ENCODE data around the gene ZNF770. TPM values are rescaled to one million over a fixed set of nuclear protein-coding genes. Genes with fewer than 3 reads are reported as not detected.

The ZNF770 gene
- total and polyA plus RNA-seq, 10 of the 15 experiments (the other 5 are each of a cell fraction or from before 2014, with no cell fraction given): 1.8 to 118 (median 26.0) TPM

- TF ChIP-seq HCFC1 (IDR thresholded peaks at IDR 0.05; ENCODE audit: low read length): peak; percentile 84
Observed at GRCh38 chr15:34988027-34988902, at the start of gene ZNF770 (continued).

- BruUV-seq (replicated peaks): no TSS peak
- CTCF ChIA-PET: no interaction called here
- SMC1A ChIA-PET (ENCODE audit: uncharacterized antibody, unreplicated experiment): interaction anchor here (0.5 kb wide), 1 partner anchor 1576 kb away, joined by 3 read pairs; no protein-coding TSS in a partner anchor
Observed at GRCh38 chr15:35028235-35028984, 40.3 kb upstream of the ZNF770 start.

More at GRCh38 chr15:35028235-35028984, 40.3 kb upstream of the ZNF770 start:
- FAIRE-seq (no peak), DNase-seq (ENCODE audit: low read depth, low spot score) (no peak), ATAC-seq (no peak)
- no peak overlapping the region for H3K9ac ChIP-seq (ENCODE audit: control insufficient read depth, insufficient read depth, low read length)
- no peaks in the 10 kb centered on the region for H3K4me1 ChIP-seq (ENCODE audit: control insufficient read depth, insufficient read depth, low read length)
- no peak overlapping the region for H3K27ac ChIP-seq (ENCODE audit: control insufficient read depth, insufficient read depth)
- no peaks in the 10 kb centered on the region for H3K27me3 ChIP-seq (replicated peaks in 1 of 2; ENCODE audit: control insufficient read depth in 2 of 2, insufficient read depth in 2 of 2, low read length in 1 of 2)
- in situ Hi-C loops (cut with MboI) (no loop called here), intact Hi-C loops (cut with micrococcal nuclease; ENCODE audit: unreplicated experiment) (no loop called here)
- H3K36me3 ChIP-seq (ENCODE audit: control insufficient read depth in 2 of 2, insufficient read depth in 2 of 2, low read length in 1 of 2): no peaks in the 10 kb centered on the region
- 81% methylated on average over 6 of the region's 6 CpGs for WGBS (ENCODE audit: insufficient coverage, insufficient replicate concordance, low lambda C conversion rate, missing lambda C conversion rate)
- TF ChIP-seq JUNB (IDR thresholded peaks at IDR 0.05) (no peak), MYC (IDR thresholded peaks at IDR 0.05; ENCODE audit: insufficient read depth, insufficient read length, insufficient replicate concordance, low read length, severe bottlenecking) (no peak), RB1 (IDR thresholded peaks at IDR 0.05; ENCODE audit: borderline replicate concordance) (no peak), NR2C1 (IDR thresholded peaks at IDR 0.05) (no peak), MLLT1 (IDR thresholded peaks at IDR 0.05) (no peak), STAT3 (IDR thresholded peaks at IDR 0.05; ENCODE audit: low read depth, low read length) (no peak), POU2F2 (IDR thresholded peaks at IDR 0.05; ENCODE audit: borderline replicate concordance, low read depth, low read length) (no peak)
- ChIA-PET RAD21 (ENCODE audit: unreplicated experiment) (interaction anchor here (0.9 kb wide), 1 partner anchor 261 kb away, joined by 3 read pairs; no protein-coding TSS in a partner anchor), POLR2A (interaction anchor here (0.6 kb wide), 1 partner anchor 12 kb away, joined by 5 read pairs; no protein-coding TSS in a partner anchor)
- no peaks in the 10 kb centered on the region for H4K20me1 ChIP-seq (ENCODE audit: control insufficient read depth, insufficient read depth)
- H2AFZ ChIP-seq (ENCODE audit: control insufficient read depth, low read depth, low read length): no peak overlapping the region
- no peaks in the 10 kb centered on the region for H3K79me2 ChIP-seq (ENCODE audit: control insufficient read depth, insufficient read depth, low read length)
- H3K4me2 ChIP-seq (ENCODE audit: control insufficient read depth, insufficient read depth): no peak overlapping the region
- H3K9me3 ChIP-seq (replicated peaks; ENCODE audit: control insufficient read depth, insufficient read depth, low read length): no peaks in the 10 kb centered on the region
- no peak overlapping the region for H3K4me3 ChIP-seq

All from GM12878 (cell line).